ENCODE results near the gene ADGRG3.
A peak's percentile ranks its signal among the peaks of the same experiment; 100 is the strongest.

Gene ADGRG3

DNA sequence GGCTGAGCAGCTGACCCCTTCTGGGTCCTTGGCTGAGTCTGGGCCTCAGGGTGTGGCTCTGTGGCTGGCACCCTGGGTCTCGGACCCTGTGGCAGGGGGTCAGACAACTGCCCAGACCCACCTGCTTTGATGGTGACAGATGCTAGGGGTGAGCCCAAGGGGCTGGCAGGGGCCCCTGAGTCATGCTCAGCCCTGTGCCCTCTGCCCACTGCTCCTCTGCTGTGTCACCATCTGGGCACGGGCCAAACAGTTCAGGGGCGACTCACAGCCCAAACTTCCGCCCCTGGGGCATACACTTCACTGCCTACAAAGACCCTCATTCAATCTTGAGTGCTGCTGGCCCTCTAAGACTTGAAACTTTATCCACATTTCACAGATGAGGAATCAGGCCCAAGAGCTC, 33.9 kb upstream of the ADGRG3 start:
- ATAC-seq, result peak; percentile 23; the same call in 1 of the 3 replicates
- TF ChIP-seq TCF4 (CRISPR knock-in tag; IDR thresholded peaks at IDR 0.05; ENCODE audit: borderline replicate concordance) (no peak), ZC3H10 (CRISPR knock-in tag; IDR thresholded peaks at IDR 0.05) (no peak), SNAI2 (CRISPR knock-in tag; IDR thresholded peaks at IDR 0.05) (no peak), RARB (CRISPR knock-in tag; IDR thresholded peaks at IDR 0.05) (no peak), ZNF70 (CRISPR knock-in tag; IDR thresholded peaks at IDR 0.05) (no peak), PPARA (CRISPR knock-in tag; IDR thresholded peaks at IDR 0.05; ENCODE audit: borderline replicate concordance) (no peak), ZNF8 (CRISPR knock-in tag; IDR thresholded peaks at IDR 0.05) (no peak), GLIS3 (CRISPR knock-in tag; IDR thresholded peaks at IDR 0.05) (no peak), OSR1 (CRISPR knock-in tag; IDR thresholded peaks at IDR 0.05) (no peak), ZFP3 (CRISPR knock-in tag; IDR thresholded peaks at IDR 0.05) (no peak), ISL1 (CRISPR knock-in tag; IDR thresholded peaks at IDR 0.05) (no peak)
- TF ChIP-seq, protein P1, sequence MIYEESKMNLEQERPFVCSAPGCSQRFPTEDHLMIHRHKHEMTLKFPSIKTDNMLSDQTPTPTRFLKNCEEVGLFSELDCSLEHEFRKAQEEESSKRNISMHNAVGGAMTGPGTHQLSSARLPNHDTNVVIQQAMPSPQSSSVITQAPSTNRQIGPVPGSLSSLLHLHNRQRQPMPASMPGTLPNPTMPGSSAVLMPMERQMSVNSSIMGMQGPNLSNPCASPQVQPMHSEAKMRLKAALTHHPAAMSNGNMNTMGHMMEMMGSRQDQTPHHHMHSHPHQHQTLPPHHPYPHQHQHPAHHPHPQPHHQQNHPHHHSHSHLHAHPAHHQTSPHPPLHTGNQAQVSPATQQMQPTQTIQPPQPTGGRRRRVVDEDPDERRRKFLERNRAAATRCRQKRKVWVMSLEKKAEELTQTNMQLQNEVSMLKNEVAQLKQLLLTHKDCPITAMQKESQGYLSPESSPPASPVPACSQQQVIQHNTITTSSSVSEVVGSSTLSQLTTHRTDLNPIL (CRISPR knock-in tag; IDR thresholded peaks at IDR 0.05; ENCODE audit: low read depth), result no peak

DNA sequence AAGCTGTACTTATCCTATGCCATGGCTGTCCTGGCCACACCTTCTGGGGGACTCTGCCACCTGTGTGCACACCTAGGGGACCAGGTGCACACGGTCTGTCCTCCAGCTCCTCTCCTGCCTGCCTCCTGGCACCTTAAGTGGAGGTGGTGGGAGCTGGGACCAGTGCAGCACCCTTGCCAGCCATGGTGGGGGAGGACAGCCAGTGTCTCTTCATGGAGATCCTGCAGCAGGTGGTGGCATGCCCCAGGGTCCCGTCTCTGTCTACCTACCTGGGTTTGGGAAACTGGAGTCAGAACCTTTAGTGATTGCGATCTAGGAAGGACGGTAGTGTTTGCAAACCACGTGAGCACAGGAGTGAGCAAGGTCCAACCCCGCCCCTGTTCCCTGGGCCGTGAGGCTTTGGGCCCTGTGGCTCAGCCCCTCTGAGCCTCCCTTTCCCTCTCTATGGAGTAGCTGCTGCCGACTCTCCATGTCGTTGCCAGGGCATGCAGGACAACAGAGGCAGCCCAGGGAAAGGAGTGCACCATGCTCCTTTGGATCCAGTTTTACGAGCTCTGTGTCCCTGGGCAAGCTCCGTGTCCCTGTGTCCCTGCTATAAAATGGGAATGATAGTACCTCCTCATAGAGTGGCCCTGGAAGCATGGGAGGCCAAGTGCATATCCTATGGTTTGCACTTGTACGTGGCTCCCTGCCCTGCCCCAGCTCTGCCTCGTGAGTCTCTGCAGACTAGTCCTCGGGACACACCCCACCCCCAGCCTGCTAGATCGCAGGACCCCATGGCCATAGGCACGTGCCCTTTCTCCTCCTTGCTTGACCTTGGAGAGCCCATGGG, 32.6 kb upstream of the ADGRG3 start:
- TF ChIP-seq SNAI2 (CRISPR knock-in tag; IDR thresholded peaks at IDR 0.05) (no peak), ISL1 (CRISPR knock-in tag; IDR thresholded peaks at IDR 0.05) (no peak), ZNF70 (CRISPR knock-in tag; IDR thresholded peaks at IDR 0.05) (no peak), TCF4 (CRISPR knock-in tag; IDR thresholded peaks at IDR 0.05; ENCODE audit: borderline replicate concordance) (no peak), RARB (CRISPR knock-in tag; IDR thresholded peaks at IDR 0.05) (no peak)
- TF ChIP-seq, protein P1 (CRISPR knock-in tag; IDR thresholded peaks at IDR 0.05; ENCODE audit: low read depth), result no peak
- TF ChIP-seq, protein P2, sequence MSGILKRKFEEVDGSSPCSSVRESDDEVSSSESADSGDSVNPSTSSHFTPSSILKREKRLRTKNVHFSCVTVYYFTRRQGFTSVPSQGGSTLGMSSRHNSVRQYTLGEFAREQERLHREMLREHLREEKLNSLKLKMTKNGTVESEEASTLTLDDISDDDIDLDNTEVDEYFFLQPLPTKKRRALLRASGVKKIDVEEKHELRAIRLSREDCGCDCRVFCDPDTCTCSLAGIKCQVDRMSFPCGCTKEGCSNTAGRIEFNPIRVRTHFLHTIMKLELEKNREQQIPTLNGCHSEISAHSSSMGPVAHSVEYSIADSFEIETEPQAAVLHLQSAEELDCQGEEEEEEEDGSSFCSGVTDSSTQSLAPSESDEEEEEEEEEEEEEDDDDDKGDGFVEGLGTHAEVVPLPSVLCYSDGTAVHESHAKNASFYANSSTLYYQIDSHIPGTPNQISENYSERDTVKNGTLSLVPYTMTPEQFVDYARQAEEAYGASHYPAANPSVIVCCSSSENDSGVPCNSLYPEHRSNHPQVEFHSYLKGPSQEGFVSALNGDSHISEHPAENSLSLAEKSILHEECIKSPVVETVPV (CRISPR knock-in tag; IDR thresholded peaks at IDR 0.05), result no peak
- TF ChIP-seq, protein P3, sequence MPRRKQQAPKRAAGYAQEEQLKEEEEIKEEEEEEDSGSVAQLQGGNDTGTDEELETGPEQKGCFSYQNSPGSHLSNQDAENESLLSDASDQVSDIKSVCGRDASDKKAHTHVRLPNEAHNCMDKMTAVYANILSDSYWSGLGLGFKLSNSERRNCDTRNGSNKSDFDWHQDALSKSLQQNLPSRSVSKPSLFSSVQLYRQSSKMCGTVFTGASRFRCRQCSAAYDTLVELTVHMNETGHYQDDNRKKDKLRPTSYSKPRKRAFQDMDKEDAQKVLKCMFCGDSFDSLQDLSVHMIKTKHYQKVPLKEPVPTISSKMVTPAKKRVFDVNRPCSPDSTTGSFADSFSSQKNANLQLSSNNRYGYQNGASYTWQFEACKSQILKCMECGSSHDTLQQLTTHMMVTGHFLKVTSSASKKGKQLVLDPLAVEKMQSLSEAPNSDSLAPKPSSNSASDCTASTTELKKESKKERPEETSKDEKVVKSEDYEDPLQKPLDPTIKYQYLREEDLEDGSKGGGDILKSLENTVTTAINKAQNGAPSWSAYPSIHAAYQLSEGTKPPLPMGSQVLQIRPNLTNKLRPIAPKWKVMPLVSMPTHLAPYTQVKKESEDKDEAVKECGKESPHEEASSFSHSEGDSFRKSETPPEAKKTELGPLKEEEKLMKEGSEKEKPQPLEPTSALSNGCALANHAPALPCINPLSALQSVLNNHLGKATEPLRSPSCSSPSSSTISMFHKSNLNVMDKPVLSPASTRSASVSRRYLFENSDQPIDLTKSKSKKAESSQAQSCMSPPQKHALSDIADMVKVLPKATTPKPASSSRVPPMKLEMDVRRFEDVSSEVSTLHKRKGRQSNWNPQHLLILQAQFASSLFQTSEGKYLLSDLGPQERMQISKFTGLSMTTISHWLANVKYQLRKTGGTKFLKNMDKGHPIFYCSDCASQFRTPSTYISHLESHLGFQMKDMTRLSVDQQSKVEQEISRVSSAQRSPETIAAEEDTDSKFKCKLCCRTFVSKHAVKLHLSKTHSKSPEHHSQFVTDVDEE (CRISPR knock-in tag; IDR thresholded peaks at IDR 0.05), result no peak
- ATAC-seq, result no peak

DNA sequence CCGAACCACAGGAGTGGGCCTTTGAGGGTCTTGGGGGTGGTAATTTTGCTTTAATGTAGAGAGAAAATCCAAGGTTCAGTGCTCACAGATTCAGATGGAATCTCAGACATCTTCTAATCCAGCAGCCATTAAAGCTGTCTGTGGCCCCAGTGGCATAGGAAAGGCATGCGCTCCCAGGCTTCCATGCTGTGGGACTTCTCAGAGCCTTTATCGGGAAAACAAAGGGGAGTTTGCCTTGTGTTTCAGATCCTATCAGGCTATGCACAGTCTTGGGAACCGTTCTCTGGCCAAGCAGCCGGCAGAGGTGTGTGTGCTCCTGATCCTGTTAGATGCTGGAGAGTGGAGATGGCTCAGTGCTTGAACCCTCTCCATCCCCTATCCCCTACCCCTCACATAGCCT, 31.9 kb upstream of the ADGRG3 start:
- TF ChIP-seq SNAI2 (CRISPR knock-in tag; IDR thresholded peaks at IDR 0.05) (no peak), ZNF8 (CRISPR knock-in tag; IDR thresholded peaks at IDR 0.05) (no peak), ESRRG (CRISPR knock-in tag; IDR thresholded peaks at IDR 0.05) (no peak), ZFP3 (CRISPR knock-in tag; IDR thresholded peaks at IDR 0.05) (no peak), GLIS3 (CRISPR knock-in tag; IDR thresholded peaks at IDR 0.05) (no peak), TOX (CRISPR knock-in tag; IDR thresholded peaks at IDR 0.05; ENCODE audit: borderline replicate concordance) (no peak), ISL1 (CRISPR knock-in tag; IDR thresholded peaks at IDR 0.05) (no peak), ZNF70 (CRISPR knock-in tag; IDR thresholded peaks at IDR 0.05) (no peak), ZC3H10 (CRISPR knock-in tag; IDR thresholded peaks at IDR 0.05) (no peak), RARB (CRISPR knock-in tag; IDR thresholded peaks at IDR 0.05) (no peak), TCF4 (CRISPR knock-in tag; IDR thresholded peaks at IDR 0.05; ENCODE audit: borderline replicate concordance) (no peak), CSDC2 (CRISPR knock-in tag; IDR thresholded peaks at IDR 0.05) (no peak)
- TF ChIP-seq, protein P4, sequence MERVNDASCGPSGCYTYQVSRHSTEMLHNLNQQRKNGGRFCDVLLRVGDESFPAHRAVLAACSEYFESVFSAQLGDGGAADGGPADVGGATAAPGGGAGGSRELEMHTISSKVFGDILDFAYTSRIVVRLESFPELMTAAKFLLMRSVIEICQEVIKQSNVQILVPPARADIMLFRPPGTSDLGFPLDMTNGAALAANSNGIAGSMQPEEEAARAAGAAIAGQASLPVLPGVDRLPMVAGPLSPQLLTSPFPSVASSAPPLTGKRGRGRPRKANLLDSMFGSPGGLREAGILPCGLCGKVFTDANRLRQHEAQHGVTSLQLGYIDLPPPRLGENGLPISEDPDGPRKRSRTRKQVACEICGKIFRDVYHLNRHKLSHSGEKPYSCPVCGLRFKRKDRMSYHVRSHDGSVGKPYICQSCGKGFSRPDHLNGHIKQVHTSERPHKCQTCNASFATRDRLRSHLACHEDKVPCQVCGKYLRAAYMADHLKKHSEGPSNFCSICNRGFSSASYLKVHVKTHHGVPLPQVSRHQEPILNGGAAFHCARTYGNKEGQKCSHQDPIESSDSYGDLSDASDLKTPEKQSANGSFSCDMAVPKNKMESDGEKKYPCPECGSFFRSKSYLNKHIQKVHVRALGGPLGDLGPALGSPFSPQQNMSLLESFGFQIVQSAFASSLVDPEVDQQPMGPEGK (CRISPR knock-in tag; IDR thresholded peaks at IDR 0.05; ENCODE audit: borderline replicate concordance), result no peak
- TF ChIP-seq, protein P1 (CRISPR knock-in tag; IDR thresholded peaks at IDR 0.05; ENCODE audit: low read depth), result no peak
- TF ChIP-seq, protein P2 (CRISPR knock-in tag; IDR thresholded peaks at IDR 0.05), result no peak
- TF ChIP-seq, protein P5, sequence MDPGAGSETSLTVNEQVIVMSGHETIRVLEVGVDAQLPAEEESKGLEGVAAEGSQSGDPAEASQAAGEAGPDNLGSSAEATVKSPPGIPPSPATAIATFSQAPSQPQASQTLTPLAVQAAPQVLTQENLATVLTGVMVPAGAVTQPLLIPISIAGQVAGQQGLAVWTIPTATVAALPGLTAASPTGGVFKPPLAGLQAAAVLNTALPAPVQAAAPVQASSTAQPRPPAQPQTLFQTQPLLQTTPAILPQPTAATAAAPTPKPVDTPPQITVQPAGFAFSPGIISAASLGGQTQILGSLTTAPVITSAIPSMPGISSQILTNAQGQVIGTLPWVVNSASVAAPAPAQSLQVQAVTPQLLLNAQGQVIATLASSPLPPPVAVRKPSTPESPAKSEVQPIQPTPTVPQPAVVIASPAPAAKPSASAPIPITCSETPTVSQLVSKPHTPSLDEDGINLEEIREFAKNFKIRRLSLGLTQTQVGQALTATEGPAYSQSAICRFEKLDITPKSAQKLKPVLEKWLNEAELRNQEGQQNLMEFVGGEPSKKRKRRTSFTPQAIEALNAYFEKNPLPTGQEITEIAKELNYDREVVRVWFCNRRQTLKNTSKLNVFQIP (CRISPR knock-in tag; IDR thresholded peaks at IDR 0.05; ENCODE audit: borderline replicate concordance, low read depth), result no peak
- ATAC-seq, result no peak
